Stomach (tissue), 9 donors: ENCODE results near the gene RIT1. TPM values are rescaled to one million over a fixed set of nuclear protein-coding genes. Genes with fewer than 3 reads are reported as not detected.

Experiments used
- DNase-seq, 2 donors: peaks; one replicate each; pipeline versions ENCODE4 v3.0.0 to v3.0.0-alpha.2; 2013 to 2019
- H3K27ac ChIP-seq, 5 donors: fragments of 200-600 bp in 4 of 5; sonication (generic) in 4 of 5; one replicate each; pipeline ENCODE4 v1.5.1; 2013 to 2019; ENCODE audit warnings: mild to moderate bottlenecking in 1 of 5, moderate library complexity in 1 of 5
- H3K27me3 ChIP-seq, 3 donors: fragments of 200-600 bp; sonication (generic); one replicate each; pipeline ENCODE4 v1.5.1; 2017 to 2019; ENCODE audit warnings: mixed run types in 1 of 3
- H3K36me3 ChIP-seq, 4 donors: fragments of 200-600 bp; sonication (generic); 1 replicate in 3 of 4; 2 replicates in 1 of 4; pipeline ENCODE4 v1.5.1; 2016 to 2019
- H3K4me1 ChIP-seq, 4 donors: fragments of 200-600 bp; sonication (generic); one replicate each; pipeline ENCODE4 v1.5.1; 2016 to 2019
- H3K4me3 ChIP-seq, 4 donors: fragments of 200-600 bp; sonication (generic) in 3 of 4; one replicate each; pipeline ENCODE4 v1.5.1; 2016 to 2019; ENCODE audit warnings: mild to moderate bottlenecking in 1 of 4
- H3K9me3 ChIP-seq, 4 donors: fragments of 200-600 bp; sonication (generic); one replicate each; pipeline ENCODE4 v1.5.1; 2016 to 2019
- CTCF ChIP-seq, 7 experiments: fragments of 450-650 bp in 4 of 7; fragments of 200-600 bp in 3 of 7; sonication (generic) in 3 of 7; IDR thresholded peaks; one replicate each; pipeline ENCODE4 v1.5.1; 2016 to 2019; ENCODE audit warnings: antibody characterized with exemption in 7 of 7, control low read depth in 2 of 7, mild to moderate bottlenecking in 1 of 7
- EP300 ChIP-seq: sonication (generic); formaldehyde crosslinking; IDR thresholded peaks from one replicate; pipeline ENCODE4 v1.6.1; 2017; ENCODE audit warnings: antibody characterized with exemption
- POLR2A ChIP-seq, 4 donors: fragments of 450-650 bp; IDR thresholded peaks; one replicate each; pipeline ENCODE4 v1.6.1; 2016; ENCODE audit warnings: antibody characterized with exemption in 4 of 4, control low read depth in 2 of 4, mild to moderate bottlenecking in 1 of 4, moderate library complexity in 1 of 4
- POLR2AphosphoS5 ChIP-seq, 3 donors: sonication (generic); formaldehyde crosslinking; IDR thresholded peaks; one replicate each; pipeline ENCODE4 v1.6.1; 2016; ENCODE audit warnings: antibody characterized with exemption in 3 of 3
- WGBS, 5 donors: extraction: QIAGEN DNeasy Blood & Tissue Kit in 3 of 5; methylation state at CpG; one replicate each; pipeline versions ENCODE4 v1.1.5 to v1.1.7; 2013 to 2018; 5-methylcytosine and 5-hydroxymethylcytosine counted together
- intact Hi-C: fragments of 100-400 bp; cut with DNase I; formaldehyde crosslinking; loops from one replicate; pipeline ENCODE4 v1.15.1; 2023; ENCODE audit warnings: low total_unique reads
- polyA plus RNA-seq, 3 donors: library from polyadenylated mRNA; stranded (reverse); fragments of 200-250 nt; gene quantifications; one replicate each; pipeline ENCODE4 v1.2.3, GENCODE V29; 2013
- total RNA-seq, 5 donors: library from RNA; depleted of rRNA; stranded (reverse); fragments of >200 nt; gene quantifications; one replicate each; pipeline versions ENCODE4 v1.1.0 to v1.2.3, GENCODE V29; 2014 to 2016
- donor health status: healthy with polysubstance abuse.
- donor health status: Bipolar disorder and iron deficiency.
- donor health status: healthy.

Gene RIT1
- total and polyA plus RNA-seq, 8 donors, result 13.1 to 108 (median 23.9) TPM; not detected in 1

GRCh38 chr1:155884031-155884960 lies 26.9 kb downstream of the RIT1 start:
- Histone ChIP-seq H3K4me3 (no peak overlapping the region), H3K9me3 (no peaks in the 10 kb centered on the region), H3K36me3 (peaks cover 4 to 41% (median 21%) of the 10 kb centered on the region in 4 donors), H3K4me1 (no peaks in the 10 kb centered on the region), H3K27me3 (no peaks in the 10 kb centered on the region), H3K27ac (no peak overlapping the region)
- no peak for DNase-seq
- TF ChIP-seq POLR2AphosphoS5 (IDR thresholded peaks at IDR 0.05) (no peak), POLR2A (IDR thresholded peaks at IDR 0.05) (no peak), EP300 (no peak), CTCF (IDR thresholded peaks at IDR 0.05) (no peak)
- intact Hi-C loops, result no loop called here
- WGBS, 5 donors, result 55 to 67% (median 63%) methylated on average over 9 of the region's 9 CpGs

- H3K4me3 ChIP-seq, result no peak overlapping the region
- no peaks in the 10 kb centered on the region for H3K27me3 ChIP-seq
- intact Hi-C loops, result no loop called here
- H3K9me3 ChIP-seq, result no peaks in the 10 kb centered on the region
- H3K4me1 ChIP-seq, result no peaks in the 10 kb centered on the region
- WGBS, 5 donors, result 67 to 83% (median 71%) methylated on average over 2 of the region's 2 CpGs
- H3K36me3 ChIP-seq, result peaks cover 4 to 38% (median 21%) of the 10 kb centered on the region in 4 donors
- TF ChIP-seq EP300 (no peak), POLR2AphosphoS5 (IDR thresholded peaks at IDR 0.05) (no peak), CTCF (IDR thresholded peaks at IDR 0.05) (no peak), POLR2A (IDR thresholded peaks at IDR 0.05) (no peak)
- no peak for DNase-seq
- no peak overlapping the region for H3K27ac ChIP-seq
Observed at GRCh38 chr1:155882766-155883165, 28.4 kb downstream of the RIT1 start.

- H3K4me3 ChIP-seq, result no peak overlapping the region
- no peak overlapping the region for H3K27ac ChIP-seq
- H3K9me3 ChIP-seq, result no peaks in the 10 kb centered on the region
- TF ChIP-seq CTCF (IDR thresholded peaks at IDR 0.05), result no peak
- no peak for TF ChIP-seq EP300
- TF ChIP-seq POLR2A (IDR thresholded peaks at IDR 0.05), result no peak
- no peak for TF ChIP-seq POLR2AphosphoS5 (IDR thresholded peaks at IDR 0.05)
- intact Hi-C loops, result no loop called here
- no peak for DNase-seq
- H3K27me3 ChIP-seq, result no peaks in the 10 kb centered on the region
- H3K4me1 ChIP-seq, result no peaks in the 10 kb centered on the region
- H3K36me3 ChIP-seq, result peaks cover 4 to 37% (median 21%) of the 10 kb centered on the region in 4 donors
Observed at GRCh38 chr1:155882235-155882634, 28.9 kb downstream of the RIT1 start.

- no peaks in the 10 kb centered on the region for H3K9me3 ChIP-seq
- no peak for DNase-seq
- no peak for TF ChIP-seq CTCF (IDR thresholded peaks at IDR 0.05)
- no peaks in the 10 kb centered on the region for H3K4me1 ChIP-seq
- WGBS, 5 donors, result 73 to 85% (median 78%) methylated on average over 6 of the region's 6 CpGs
- peaks cover 4 to 37% (median 21%) of the 10 kb centered on the region in 4 donors for H3K36me3 ChIP-seq
- intact Hi-C loops, result no loop called here
- no peaks in the 10 kb centered on the region for H3K27me3 ChIP-seq
- H3K27ac ChIP-seq, result no peak overlapping the region
- no peak overlapping the region for H3K4me3 ChIP-seq
Observed at GRCh38 chr1:155880950-155881349, 30.2 kb downstream of the RIT1 start.
